Esophagus squamous epithelium (tissue), 4 donors: ENCODE results near the gene COL3A1.

Experiments used
- POLR2A ChIP-seq, 4 donors: fragments of 450-650 bp; IDR thresholded peaks; one replicate each; pipeline ENCODE4 v1.6.1; 2017; ENCODE audit warnings: antibody characterized with exemption in 4 of 4, mild to moderate bottlenecking in 4 of 4, moderate library complexity in 3 of 4
- TF ChIP-seq, protein P1 (sequence below), 6 experiments: fragments of 450-650 bp in 4 of 6; fragments of 200-600 bp in 2 of 6; sonication (generic) in 2 of 6; IDR thresholded peaks; one replicate each; pipeline ENCODE4 v1.5.1; 2016 to 2019; ENCODE audit warnings: antibody characterized with exemption in 6 of 6, mild to moderate bottlenecking in 4 of 6, moderate library complexity in 4 of 6

DNA sequence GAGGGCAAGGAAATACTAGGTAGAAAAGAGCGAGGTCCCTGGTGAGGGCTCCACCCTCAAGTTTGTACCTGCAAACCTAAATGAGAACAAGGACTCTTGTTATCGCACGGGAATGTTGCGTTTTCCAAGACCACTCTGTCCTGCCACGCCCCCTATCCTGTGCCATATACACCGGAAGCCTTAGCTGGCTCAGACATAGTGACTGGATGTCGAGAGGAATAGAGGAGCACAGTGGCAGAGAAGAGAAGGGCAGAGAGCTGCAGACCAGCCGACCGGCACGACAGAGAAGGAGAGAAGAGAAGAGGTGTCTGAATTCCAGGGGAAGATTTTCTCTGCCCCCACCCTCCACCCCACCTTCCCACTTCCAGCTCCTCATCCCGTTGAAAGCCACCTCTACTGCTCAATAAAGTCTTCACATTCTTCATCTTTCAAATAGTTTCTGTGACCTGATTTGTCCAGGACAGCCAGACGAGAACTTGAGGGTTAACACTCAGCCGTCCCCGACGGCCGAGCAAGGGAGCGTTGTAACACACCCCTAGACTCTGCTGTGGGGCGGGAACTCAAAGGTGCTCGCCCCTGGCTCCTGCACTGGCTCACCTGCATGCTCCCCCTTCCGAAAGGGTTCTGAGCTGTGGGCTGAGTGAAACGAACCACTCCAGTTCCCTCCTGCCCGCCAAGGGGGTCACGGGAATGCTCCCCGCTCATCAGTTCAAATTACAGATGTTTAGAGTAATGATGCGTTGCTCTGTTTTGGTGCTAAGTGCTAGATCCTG, 24.9 kb upstream of the COL3A1 start:
- TF ChIP-seq, protein P1, sequence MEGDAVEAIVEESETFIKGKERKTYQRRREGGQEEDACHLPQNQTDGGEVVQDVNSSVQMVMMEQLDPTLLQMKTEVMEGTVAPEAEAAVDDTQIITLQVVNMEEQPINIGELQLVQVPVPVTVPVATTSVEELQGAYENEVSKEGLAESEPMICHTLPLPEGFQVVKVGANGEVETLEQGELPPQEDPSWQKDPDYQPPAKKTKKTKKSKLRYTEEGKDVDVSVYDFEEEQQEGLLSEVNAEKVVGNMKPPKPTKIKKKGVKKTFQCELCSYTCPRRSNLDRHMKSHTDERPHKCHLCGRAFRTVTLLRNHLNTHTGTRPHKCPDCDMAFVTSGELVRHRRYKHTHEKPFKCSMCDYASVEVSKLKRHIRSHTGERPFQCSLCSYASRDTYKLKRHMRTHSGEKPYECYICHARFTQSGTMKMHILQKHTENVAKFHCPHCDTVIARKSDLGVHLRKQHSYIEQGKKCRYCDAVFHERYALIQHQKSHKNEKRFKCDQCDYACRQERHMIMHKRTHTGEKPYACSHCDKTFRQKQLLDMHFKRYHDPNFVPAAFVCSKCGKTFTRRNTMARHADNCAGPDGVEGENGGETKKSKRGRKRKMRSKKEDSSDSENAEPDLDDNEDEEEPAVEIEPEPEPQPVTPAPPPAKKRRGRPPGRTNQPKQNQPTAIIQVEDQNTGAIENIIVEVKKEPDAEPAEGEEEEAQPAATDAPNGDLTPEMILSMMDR (IDR thresholded peaks at IDR 0.05), result no peak
- TF ChIP-seq POLR2A (IDR thresholded peaks at IDR 0.05), result no peak
